Sigmoid colon (tissue), 3 donors: ENCODE results near the gene RPL22.

Experiments
- CTCF ChIP-seq, 4 experiments: fragments of 450-650 bp in 3 of 4; fragments of 200-600 bp in 1 of 4; IDR thresholded peaks; one replicate each; pipeline ENCODE4 v1.5.1; 2016 to 2019; ENCODE audit warnings: antibody characterized with exemption in 4 of 4, mild to moderate bottlenecking in 3 of 4, moderate library complexity in 2 of 4
- POLR2A ChIP-seq, 2 donors: fragments of 450-650 bp; IDR thresholded peaks; one replicate each; pipeline ENCODE4 v1.6.1; 2016; ENCODE audit warnings: antibody characterized with exemption in 2 of 2, mild to moderate bottlenecking in 2 of 2, moderate library complexity in 2 of 2

GRCh38 chr1:6239950-6240768, 40.8 kb upstream of the RPL22 start:
- no peak for TF ChIP-seq CTCF (IDR thresholded peaks at IDR 0.05)
- no peak for TF ChIP-seq POLR2A (IDR thresholded peaks at IDR 0.05)
